ENCODE results near the gene DDX27.

The DDX27 gene

DNA sequence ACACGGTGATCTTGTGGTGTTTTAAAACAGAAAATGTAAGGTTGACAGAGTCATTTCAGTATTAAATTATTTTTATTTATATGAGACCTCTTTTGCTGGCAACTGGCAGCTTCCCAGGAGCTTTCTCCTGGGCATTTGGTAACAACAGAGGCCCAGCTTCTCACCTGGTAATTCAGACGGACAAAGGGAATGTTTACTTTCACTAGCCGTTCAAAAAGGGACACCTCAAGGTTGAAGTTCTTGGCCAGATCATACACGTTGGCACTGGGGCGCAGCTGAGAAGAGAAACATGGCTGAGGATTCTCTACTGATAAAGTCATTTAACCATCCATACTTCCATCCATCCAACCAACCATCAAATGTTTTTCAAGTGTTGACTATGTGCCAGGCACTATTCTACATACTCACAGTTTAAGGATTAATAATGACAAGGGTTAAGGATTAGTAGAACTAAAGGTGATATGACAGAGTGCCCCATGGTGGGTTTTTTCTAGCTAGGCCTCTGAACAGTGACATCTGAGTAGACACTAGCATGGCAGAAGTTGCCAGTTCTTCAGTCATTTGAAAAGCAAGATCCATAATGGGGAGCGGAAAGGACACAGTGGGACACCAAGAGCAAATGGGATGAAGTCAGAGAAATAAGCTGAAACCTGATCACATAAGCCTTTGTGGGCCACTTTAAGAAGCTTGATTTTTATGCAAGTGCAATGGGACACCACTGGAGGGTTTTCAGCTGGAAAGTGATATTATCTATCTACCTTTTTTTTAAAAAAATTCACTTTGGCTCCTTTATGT is 33.5 kb downstream of the DDX27 start:
- H3K27ac ChIP-seq: no peak overlapping the region
- TF ChIP-seq, protein P1, sequence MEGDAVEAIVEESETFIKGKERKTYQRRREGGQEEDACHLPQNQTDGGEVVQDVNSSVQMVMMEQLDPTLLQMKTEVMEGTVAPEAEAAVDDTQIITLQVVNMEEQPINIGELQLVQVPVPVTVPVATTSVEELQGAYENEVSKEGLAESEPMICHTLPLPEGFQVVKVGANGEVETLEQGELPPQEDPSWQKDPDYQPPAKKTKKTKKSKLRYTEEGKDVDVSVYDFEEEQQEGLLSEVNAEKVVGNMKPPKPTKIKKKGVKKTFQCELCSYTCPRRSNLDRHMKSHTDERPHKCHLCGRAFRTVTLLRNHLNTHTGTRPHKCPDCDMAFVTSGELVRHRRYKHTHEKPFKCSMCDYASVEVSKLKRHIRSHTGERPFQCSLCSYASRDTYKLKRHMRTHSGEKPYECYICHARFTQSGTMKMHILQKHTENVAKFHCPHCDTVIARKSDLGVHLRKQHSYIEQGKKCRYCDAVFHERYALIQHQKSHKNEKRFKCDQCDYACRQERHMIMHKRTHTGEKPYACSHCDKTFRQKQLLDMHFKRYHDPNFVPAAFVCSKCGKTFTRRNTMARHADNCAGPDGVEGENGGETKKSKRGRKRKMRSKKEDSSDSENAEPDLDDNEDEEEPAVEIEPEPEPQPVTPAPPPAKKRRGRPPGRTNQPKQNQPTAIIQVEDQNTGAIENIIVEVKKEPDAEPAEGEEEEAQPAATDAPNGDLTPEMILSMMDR (conservative IDR thresholded peaks at IDR 0.05): no peak

GRCh38 chr20:49256261-49256660 is 37.0 kb downstream of the DDX27 start:
- TF ChIP-seq, protein P1 (conservative IDR thresholded peaks at IDR 0.05): no peak
- no peak overlapping the region for H3K27ac ChIP-seq

GRCh38 chr20:49259284-49259683 is 40.1 kb downstream of the DDX27 start:
- TF ChIP-seq, protein P1 (conservative IDR thresholded peaks at IDR 0.05): no peak

GRCh38 chr20:49259799-49260198 is 40.6 kb downstream of the DDX27 start:
- no peak overlapping the region for H3K27ac ChIP-seq
- TF ChIP-seq, protein P1 (conservative IDR thresholded peaks at IDR 0.05): no peak

More at GRCh38 chr20:49259284-49259683, 40.1 kb downstream of the DDX27 start:
- no peak overlapping the region for H3K27ac ChIP-seq

DNA sequence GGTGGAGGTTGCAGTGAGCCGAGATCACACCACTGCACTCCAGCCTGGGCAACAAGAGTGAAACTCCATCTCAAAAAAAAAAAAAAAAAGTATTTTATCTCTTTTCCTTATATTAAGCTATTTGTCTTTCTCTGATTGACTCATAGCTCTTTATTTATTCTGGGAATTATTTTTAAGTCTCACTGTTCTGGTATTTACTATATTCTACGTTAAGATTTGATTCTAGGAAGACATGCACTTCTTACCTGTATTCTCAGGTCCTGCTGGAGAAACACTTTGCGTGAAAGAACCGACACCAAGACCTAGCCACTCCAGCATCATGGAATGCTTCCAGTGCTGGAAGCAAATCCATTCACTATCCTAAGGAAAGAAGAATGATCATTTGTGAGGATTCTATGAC is 41.0 kb downstream of the DDX27 start:
- TF ChIP-seq, protein P1 (conservative IDR thresholded peaks at IDR 0.05): no peak
- no peak overlapping the region for H3K27ac ChIP-seq

GRCh38 chr20:49261173-49261572 is 42.0 kb downstream of the DDX27 start:
- TF ChIP-seq, protein P1 (conservative IDR thresholded peaks at IDR 0.05): no peak
- no peak overlapping the region for H3K27ac ChIP-seq

GRCh38 chr20:49262444-49262843 is 43.2 kb downstream of the DDX27 start:
- no peak overlapping the region for H3K27ac ChIP-seq
- TF ChIP-seq, protein P1 (conservative IDR thresholded peaks at IDR 0.05): no peak
